ENCODE data around the gene TBL1XR1.
"Not testable (repeated sequence)": the region's sequence is repeated elsewhere in the genome, so short reads cannot be mapped to it uniquely, and the experiment has no call there.

The TBL1XR1 gene

DNA sequence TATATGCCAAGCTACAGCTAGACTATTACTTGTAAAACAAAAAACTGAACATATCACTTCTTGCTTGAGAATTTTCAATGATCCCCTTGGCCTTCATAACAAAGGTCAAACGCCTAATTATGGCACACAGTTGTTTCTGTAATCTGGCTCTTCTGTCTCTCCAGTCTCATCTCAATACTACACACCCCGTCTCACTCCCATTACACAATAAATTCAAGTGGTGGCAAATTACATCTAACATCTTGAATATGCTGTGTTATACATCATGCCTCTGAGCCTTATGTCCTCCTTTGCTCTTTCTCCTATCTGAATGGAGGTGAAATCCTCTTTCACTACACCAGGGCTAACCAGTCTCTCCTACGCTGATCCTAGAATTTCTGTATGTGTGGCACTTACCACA is 140.4 kb downstream of the TBL1XR1 start:
- no peak for DNase-seq

- no peak for DNase-seq
Measured at GRCh38 chr3:177055605-177056571, 141.4 kb downstream of the TBL1XR1 start.

DNA sequence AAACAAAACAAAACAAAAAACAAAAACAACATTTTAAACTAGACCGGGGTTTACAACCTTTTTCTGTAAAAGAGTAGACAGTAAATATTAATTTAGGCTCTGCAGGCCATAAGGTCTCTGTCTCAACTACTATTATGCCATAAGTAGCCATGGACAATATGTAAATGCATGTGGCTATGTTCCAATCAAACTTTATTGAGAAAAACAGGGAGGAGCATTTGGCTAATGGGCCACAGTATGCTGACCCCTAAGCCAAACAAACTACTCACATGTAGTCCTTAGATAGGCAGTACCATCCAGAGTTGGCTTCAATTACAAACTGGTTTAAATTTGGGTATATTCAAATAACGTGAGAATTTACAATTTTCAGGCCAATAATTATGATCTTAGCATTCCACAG is 144.2 kb downstream of the TBL1XR1 start:
- DNase-seq = no peak

- DNase-seq = no peak
Measured at GRCh38 chr3:177051411-177051810, 145.9 kb downstream of the TBL1XR1 start.

GRCh38 chr3:177050501-177051237 is 146.6 kb downstream of the TBL1XR1 start:
- DNase-seq = peak; percentile 29

- DNase-seq = no peak
Measured at GRCh38 chr3:177045767-177046166, 151.5 kb downstream of the TBL1XR1 start.

- DNase-seq = no peak
Measured at GRCh38 chr3:177045222-177045621, 152.1 kb downstream of the TBL1XR1 start.

GRCh38 chr3:177041730-177042551 is 155.3 kb downstream of the TBL1XR1 start:
- no peak for DNase-seq

GRCh38 chr3:177041021-177041729 is 156.1 kb downstream of the TBL1XR1 start:
- peak; percentile 19 for DNase-seq

DNA sequence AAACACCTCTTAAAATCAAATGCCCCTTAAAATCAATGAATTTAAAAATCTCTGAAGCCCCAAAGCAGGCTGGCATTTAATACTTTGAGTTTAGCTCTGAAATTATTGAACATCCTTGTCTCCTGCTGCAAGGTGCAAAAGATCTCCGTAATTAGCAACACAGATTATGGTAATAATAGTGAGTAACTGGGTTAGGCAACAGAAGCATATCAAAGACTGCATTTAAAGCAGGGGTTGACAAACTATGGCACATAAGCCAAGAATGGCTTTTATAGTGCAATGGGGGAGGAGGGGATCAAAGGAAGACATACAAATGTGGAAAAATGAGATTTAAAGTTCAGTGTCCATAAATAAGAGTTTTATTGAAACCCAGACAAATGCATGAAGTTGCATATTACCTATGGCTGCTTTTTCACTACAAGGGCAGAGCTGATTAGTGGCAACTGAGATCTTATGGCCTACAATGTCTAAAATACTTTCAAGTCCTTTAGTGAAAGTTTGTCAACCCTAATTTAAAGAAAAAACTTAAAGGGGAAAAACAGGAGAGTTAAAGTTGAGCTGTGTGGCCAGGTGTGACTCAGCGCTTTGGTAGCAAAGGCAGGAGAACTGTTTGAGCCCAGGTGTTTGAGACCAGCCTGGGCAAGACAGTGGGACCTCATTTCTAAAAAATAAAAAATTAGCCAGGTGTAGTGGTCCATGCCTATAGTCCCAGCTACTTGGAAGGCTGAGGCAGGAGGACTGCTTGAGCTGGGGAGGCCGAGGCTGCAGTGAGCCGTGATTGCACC is 157.6 kb downstream of the TBL1XR1 start:
- DNase-seq = no peak

DNA sequence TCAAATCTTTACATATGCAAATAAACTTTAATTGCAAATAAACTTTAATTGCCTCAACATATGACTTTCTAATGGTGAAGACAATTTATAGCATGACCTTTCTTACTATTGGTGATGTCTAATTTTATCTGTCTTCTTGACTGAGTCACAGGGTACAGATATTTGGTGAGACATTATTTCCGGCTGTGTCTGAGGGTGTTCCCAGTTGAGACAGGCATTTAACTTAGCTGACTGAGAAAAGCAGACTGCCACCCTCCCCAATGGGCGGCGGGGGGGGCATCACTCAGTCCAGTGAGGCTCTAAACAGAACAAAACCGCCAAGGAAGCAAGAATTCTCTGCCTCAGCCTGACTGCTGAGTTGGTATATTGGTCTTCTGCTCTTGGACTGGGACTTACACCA is 160.0 kb downstream of the TBL1XR1 start:
- no peak for DNase-seq

DNA sequence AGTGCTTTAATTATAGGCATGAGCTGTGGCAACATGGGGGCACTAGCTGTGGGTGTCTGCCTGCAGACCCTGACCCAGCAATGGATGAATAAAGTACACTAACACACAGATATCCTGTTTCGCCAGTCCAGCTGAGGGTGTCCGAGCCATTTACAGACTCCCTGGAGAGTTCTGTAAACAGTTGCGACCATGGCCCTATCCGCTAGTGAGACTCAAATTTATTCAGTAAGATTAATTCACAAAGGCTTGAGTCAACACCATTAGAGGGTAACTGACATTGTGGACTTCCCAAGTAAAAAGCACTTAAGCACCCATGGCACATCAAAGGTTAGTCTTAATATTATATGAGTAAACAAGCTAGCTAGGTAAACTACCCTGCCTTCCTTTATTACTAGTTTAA is 161.6 kb downstream of the TBL1XR1 start:
- DNase-seq = peak; percentile 84

- no peak for DNase-seq
Measured at GRCh38 chr3:177034832-177035475, 162.3 kb downstream of the TBL1XR1 start.

DNA sequence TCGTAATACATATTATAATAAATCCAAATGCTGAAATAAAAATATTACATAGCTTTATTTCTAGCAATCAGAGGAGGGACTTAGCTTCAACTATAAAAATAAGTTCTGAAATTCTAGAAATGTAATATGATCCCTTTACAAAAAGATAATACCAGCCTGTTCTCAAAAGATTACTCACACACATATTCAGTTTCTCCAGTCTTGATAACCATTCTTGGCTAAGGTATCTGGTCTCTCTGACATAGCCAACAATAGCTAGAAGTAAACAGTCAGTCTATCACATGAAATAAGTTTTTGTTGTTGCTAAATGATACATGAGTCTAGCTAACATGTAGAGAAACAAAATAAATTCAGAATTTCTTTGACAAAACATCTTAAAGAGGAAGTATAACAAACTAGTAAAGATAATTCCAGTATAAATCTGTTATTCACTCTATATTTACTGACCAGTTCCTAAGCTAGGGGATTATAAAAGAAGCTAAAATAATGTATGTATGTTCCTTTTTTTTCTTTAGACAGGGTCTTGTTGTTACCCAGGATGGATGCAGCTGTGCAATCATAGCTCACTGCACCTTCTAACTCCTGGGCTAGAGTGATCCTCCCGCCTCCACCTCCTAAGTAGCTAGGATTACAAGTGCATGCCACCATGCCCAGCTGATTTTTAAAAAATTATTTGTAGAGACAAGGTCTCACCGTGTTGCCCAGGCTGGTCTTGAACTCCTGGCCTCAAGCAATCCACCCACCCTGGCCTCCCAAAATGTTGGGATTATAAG is 170.6 kb downstream of the TBL1XR1 start:
- DNase-seq = no peak

GRCh38 chr3:177015881-177016280 is 181.4 kb downstream of the TBL1XR1 start:
- DNase-seq = no peak

- no peak for DNase-seq
Measured at GRCh38 chr3:177013681-177014280, 183.5 kb downstream of the TBL1XR1 start.

GRCh38 chr3:177005718-177006405 is 191.4 kb downstream of the TBL1XR1 start:
- DNase-seq = no peak

- DNase-seq = not testable (repeated sequence)
Measured at GRCh38 chr3:177000159-177000558, 197.1 kb downstream of the TBL1XR1 start.

DNA sequence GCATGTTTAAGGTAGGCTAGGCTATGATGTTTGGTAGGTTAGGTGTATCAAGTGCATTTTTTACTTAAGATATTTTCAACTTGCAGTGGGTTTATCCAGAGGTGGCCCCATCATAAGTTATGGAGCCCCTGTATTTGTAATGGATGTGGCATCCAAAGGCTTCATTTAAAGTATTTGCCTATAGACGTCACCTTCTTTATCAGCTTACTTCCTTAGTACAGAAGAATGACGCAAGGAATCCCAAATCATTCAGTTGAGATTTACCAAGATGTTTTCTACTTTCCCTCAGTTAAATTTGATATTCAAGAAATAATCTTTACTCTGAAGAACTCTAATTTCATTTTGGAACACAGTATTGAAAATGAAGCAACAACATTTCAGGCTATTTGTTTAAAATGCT is 201.3 kb downstream of the TBL1XR1 start:
- no peak for DNase-seq

Data from NCI-H1092 (cell line).